Measurements from ENCODE around the gene GLRA1. TPM values are rescaled to one million over a fixed set of nuclear protein-coding genes. Genes with fewer than 3 reads are reported as not detected.

The GLRA1 gene
- total RNA-seq, 1 donor from 2014 or later, result not detected

GRCh38 chr5:151775025-151775606 lies 149.5 kb downstream of the GLRA1 start:
- no peak for DNase-seq (ENCODE audit: low spot score)

- DNase-seq (ENCODE audit: low spot score), result no peak
Observed at GRCh38 chr5:151773951-151774350, 150.7 kb downstream of the GLRA1 start.

- DNase-seq (ENCODE audit: low spot score), result peak; percentile 59
Observed at GRCh38 chr5:151772846-151773561, 151.6 kb downstream of the GLRA1 start.

Other genes with a start within 250 kb of the GLRA1 start
- 7,643 TPM for gene SPARC, start 237.9 kb downstream of the GLRA1 start, total RNA-seq (ENCODE audit: insufficient read depth, low replicate concordance)
- 33.2 TPM for gene ATOX1, start 166.2 kb downstream of the GLRA1 start, total RNA-seq (ENCODE audit: insufficient read depth, low replicate concordance)
- gene G3BP1, start 152.9 kb downstream of the GLRA1 start, total RNA-seq (ENCODE audit: insufficient read depth, low replicate concordance), result 143 TPM

Measured in umbilical cord (tissue), 2 donors.